Measurements from ENCODE around the gene HES5.
A peak's percentile ranks its signal among the peaks of the same experiment; 100 is the strongest.
"Not testable (repeated sequence)": the region's sequence is repeated elsewhere in the genome, so short reads cannot be mapped to it uniquely, and the experiment has no call there.

Gene HES5

GRCh38 chr1:2529784-2530512 is at the start of gene HES5:
Gene HES5, minus strand, starts transcription at chr1:2530263. Its CDS starts 99 bp downstream, at chr1:2530164.
- Histone ChIP-seq H3K4me1 (ENCODE audit: control insufficient read depth, insufficient read depth, low read length) (peaks cover 45% of the 10 kb centered on the region), H3K36me3 (ENCODE audit: control insufficient read depth in 2 of 2, insufficient read depth in 2 of 2, low read length in 2 of 2) (no peaks in the 10 kb centered on the region), H3K9me3 (ENCODE audit: control insufficient read depth in 2 of 2, low read length in 2 of 2) (no peaks in the 10 kb centered on the region), H3K27me3 (ENCODE audit: control insufficient read depth in 1 of 2, insufficient read depth in 2 of 2, low read length in 2 of 2) (peaks cover 36 to 64% of the 10 kb centered on the region in 2 donors), H3K9ac (ENCODE audit: low read length in 2 of 2) (no peak within 1 kb of the TSS), H3K27ac (ENCODE audit: low read length) (no peak within 1 kb of the TSS), H3K4me3 (ENCODE audit: low read length in 2 of 2) (peak within 1 kb of the TSS; percentile 25 to 63)

GRCh38 chr1:2578758-2579118 is 48.7 kb upstream of the HES5 start:
- Histone ChIP-seq H3K27ac (ENCODE audit: low read length) (no peak overlapping the region), H3K9me3 (ENCODE audit: control insufficient read depth in 2 of 2, low read length in 2 of 2) (no peaks in the 10 kb centered on the region), H3K9ac (ENCODE audit: low read length in 2 of 2) (no peak overlapping the region), H3K4me1 (ENCODE audit: control insufficient read depth, insufficient read depth, low read length) (peaks cover 4% of the 10 kb centered on the region), H3K4me3 (ENCODE audit: low read length in 2 of 2) (no peak overlapping the region), H3K27me3 (ENCODE audit: control insufficient read depth in 1 of 2, insufficient read depth in 2 of 2, low read length in 2 of 2) (peaks cover 12 to 19% of the 10 kb centered on the region in 2 donors), H3K36me3 (ENCODE audit: control insufficient read depth in 2 of 2, insufficient read depth in 2 of 2, low read length in 2 of 2) (no peaks in the 10 kb centered on the region)

GRCh38 chr1:2577565-2578075 is 47.6 kb upstream of the HES5 start:
- not testable (repeated sequence) for H3K4me3 ChIP-seq (ENCODE audit: low read length in 2 of 2); H3K9ac ChIP-seq (ENCODE audit: low read length in 2 of 2); H3K9me3 ChIP-seq (ENCODE audit: control insufficient read depth in 2 of 2, low read length in 2 of 2); H3K27ac ChIP-seq (ENCODE audit: low read length); H3K36me3 ChIP-seq (ENCODE audit: control insufficient read depth in 2 of 2, insufficient read depth in 2 of 2, low read length in 2 of 2); H3K4me1 ChIP-seq (ENCODE audit: control insufficient read depth, insufficient read depth, low read length)
- H3K27me3 ChIP-seq (ENCODE audit: control insufficient read depth in 1 of 2, insufficient read depth in 2 of 2, low read length in 2 of 2): peaks cover 12 to 26% of the 10 kb centered on the region in 2 donors

- Histone ChIP-seq H3K27me3 (ENCODE audit: control insufficient read depth in 1 of 2, insufficient read depth in 2 of 2, low read length in 2 of 2) (peaks cover 9 to 31% of the 10 kb centered on the region in 2 donors), H3K9me3 (ENCODE audit: control insufficient read depth in 2 of 2, low read length in 2 of 2) (no peaks in the 10 kb centered on the region), H3K4me3 (ENCODE audit: low read length in 2 of 2) (no peak overlapping the region), H3K27ac (ENCODE audit: low read length) (no peak overlapping the region), H3K4me1 (ENCODE audit: control insufficient read depth, insufficient read depth, low read length) (peaks cover 3% of the 10 kb centered on the region), H3K36me3 (ENCODE audit: control insufficient read depth in 2 of 2, insufficient read depth in 2 of 2, low read length in 2 of 2) (no peaks in the 10 kb centered on the region), H3K9ac (ENCODE audit: low read length in 2 of 2) (no peak overlapping the region)
Measured at GRCh38 chr1:2575801-2576663, 46.0 kb upstream of the HES5 start.

GRCh38 chr1:2574350-2574749 is 44.3 kb upstream of the HES5 start:
- Histone ChIP-seq H3K4me3 (ENCODE audit: low read length in 2 of 2) (no peak overlapping the region), H3K9ac (ENCODE audit: low read length in 2 of 2) (no peak overlapping the region), H3K27ac (ENCODE audit: low read length) (no peak overlapping the region), H3K27me3 (ENCODE audit: control insufficient read depth in 1 of 2, insufficient read depth in 2 of 2, low read length in 2 of 2) (peaks cover 12 to 24% of the 10 kb centered on the region in 2 donors), H3K9me3 (ENCODE audit: control insufficient read depth in 2 of 2, low read length in 2 of 2) (no peaks in the 10 kb centered on the region), H3K36me3 (ENCODE audit: control insufficient read depth in 2 of 2, insufficient read depth in 2 of 2, low read length in 2 of 2) (no peaks in the 10 kb centered on the region), H3K4me1 (ENCODE audit: control insufficient read depth, insufficient read depth, low read length) (peaks cover 3% of the 10 kb centered on the region)

- Histone ChIP-seq H3K36me3 (ENCODE audit: control insufficient read depth in 2 of 2, insufficient read depth in 2 of 2, low read length in 2 of 2) (no peaks in the 10 kb centered on the region), H3K27me3 (ENCODE audit: control insufficient read depth in 1 of 2, insufficient read depth in 2 of 2, low read length in 2 of 2) (peaks cover 12 to 18% of the 10 kb centered on the region in 2 donors), H3K27ac (ENCODE audit: low read length) (no peak overlapping the region), H3K4me1 (ENCODE audit: control insufficient read depth, insufficient read depth, low read length) (peaks cover 3% of the 10 kb centered on the region), H3K4me3 (ENCODE audit: low read length in 2 of 2) (no peak overlapping the region), H3K9me3 (ENCODE audit: control insufficient read depth in 2 of 2, low read length in 2 of 2) (no peaks in the 10 kb centered on the region), H3K9ac (ENCODE audit: low read length in 2 of 2) (no peak overlapping the region)
Measured at GRCh38 chr1:2573250-2573920, 43.3 kb upstream of the HES5 start.

- Histone ChIP-seq H3K9me3 (ENCODE audit: control insufficient read depth in 2 of 2, low read length in 2 of 2) (no peaks in the 10 kb centered on the region), H3K9ac (ENCODE audit: low read length in 2 of 2) (no peak overlapping the region), H3K36me3 (ENCODE audit: control insufficient read depth in 2 of 2, insufficient read depth in 2 of 2, low read length in 2 of 2) (no peaks in the 10 kb centered on the region), H3K4me3 (ENCODE audit: low read length in 2 of 2) (no peak overlapping the region), H3K4me1 (ENCODE audit: control insufficient read depth, insufficient read depth, low read length) (no peaks in the 10 kb centered on the region), H3K27ac (ENCODE audit: low read length) (no peak overlapping the region), H3K27me3 (ENCODE audit: control insufficient read depth in 1 of 2, insufficient read depth in 2 of 2, low read length in 2 of 2) (peaks cover 12 to 21% of the 10 kb centered on the region in 2 donors)
Measured at GRCh38 chr1:2571348-2571747, 41.3 kb upstream of the HES5 start.

- Histone ChIP-seq H3K27me3 (ENCODE audit: control insufficient read depth in 1 of 2, insufficient read depth in 2 of 2, low read length in 2 of 2) (peaks cover 12 to 21% of the 10 kb centered on the region in 2 donors), H3K36me3 (ENCODE audit: control insufficient read depth in 2 of 2, insufficient read depth in 2 of 2, low read length in 2 of 2) (no peaks in the 10 kb centered on the region), H3K9ac (ENCODE audit: low read length in 2 of 2) (no peak overlapping the region), H3K27ac (ENCODE audit: low read length) (no peak overlapping the region), H3K4me3 (ENCODE audit: low read length in 2 of 2) (no peak overlapping the region), H3K4me1 (ENCODE audit: control insufficient read depth, insufficient read depth, low read length) (no peaks in the 10 kb centered on the region), H3K9me3 (ENCODE audit: control insufficient read depth in 2 of 2, low read length in 2 of 2) (no peaks in the 10 kb centered on the region)
Measured at GRCh38 chr1:2570332-2570731, 40.3 kb upstream of the HES5 start.

GRCh38 chr1:2569703-2570102 is 39.6 kb upstream of the HES5 start:
- peaks cover 12 to 25% of the 10 kb centered on the region in 2 donors for H3K27me3 ChIP-seq (ENCODE audit: control insufficient read depth in 1 of 2, insufficient read depth in 2 of 2, low read length in 2 of 2)
- H3K9me3 ChIP-seq (ENCODE audit: control insufficient read depth in 2 of 2, low read length in 2 of 2); H3K4me1 ChIP-seq (ENCODE audit: control insufficient read depth, insufficient read depth, low read length); H3K36me3 ChIP-seq (ENCODE audit: control insufficient read depth in 2 of 2, insufficient read depth in 2 of 2, low read length in 2 of 2); H3K9ac ChIP-seq (ENCODE audit: low read length in 2 of 2); H3K4me3 ChIP-seq (ENCODE audit: low read length in 2 of 2); H3K27ac ChIP-seq (ENCODE audit: low read length): not testable (repeated sequence)

GRCh38 chr1:2569060-2569459 is 39.0 kb upstream of the HES5 start:
- Histone ChIP-seq H3K27ac (ENCODE audit: low read length) (no peak overlapping the region), H3K9ac (ENCODE audit: low read length in 2 of 2) (no peak overlapping the region), H3K9me3 (ENCODE audit: control insufficient read depth in 2 of 2, low read length in 2 of 2) (no peaks in the 10 kb centered on the region), H3K36me3 (ENCODE audit: control insufficient read depth in 2 of 2, insufficient read depth in 2 of 2, low read length in 2 of 2) (no peaks in the 10 kb centered on the region), H3K27me3 (ENCODE audit: control insufficient read depth in 1 of 2, insufficient read depth in 2 of 2, low read length in 2 of 2) (peaks cover 12 to 25% of the 10 kb centered on the region in 2 donors), H3K4me1 (ENCODE audit: control insufficient read depth, insufficient read depth, low read length) (no peaks in the 10 kb centered on the region), H3K4me3 (ENCODE audit: low read length in 2 of 2) (no peak overlapping the region)

All from stomach smooth muscle (tissue), 2 donors.